Fibroblast of lung (primary cell): ENCODE results near the gene FAM107B. TPM values are rescaled to one million over a fixed set of nuclear protein-coding genes. Genes with fewer than 3 reads are reported as not detected.

Experiments used
- DNase-seq, 2 donors: peaks; one replicate each; pipeline versions ENCODE4 v3.0.0 to v3.0.0-alpha.2; 2010; ENCODE audit warnings: low read depth in 2 of 2
- H2AFZ ChIP-seq: 2 replicates; pipeline ENCODE4 v1.5.1; 2012; ENCODE audit warnings: low read length, control low read depth, inconsistent platforms
- H3K27ac ChIP-seq: 2 replicates; pipeline ENCODE4 v1.5.1; 2011; ENCODE audit warnings: low read length, control low read depth; ENCODE audit not compliant: insufficient read depth
- H3K27me3 ChIP-seq: 2 replicates; pipeline ENCODE4 v1.5.1; 2011; ENCODE audit warnings: mild to moderate bottlenecking, low read length; ENCODE audit not compliant: control insufficient read depth, insufficient read depth
- H3K36me3 ChIP-seq: 2 replicates; pipeline ENCODE4 v1.5.1; 2011; ENCODE audit warnings: low read length; ENCODE audit not compliant: control insufficient read depth, insufficient read depth
- H3K4me1 ChIP-seq: 2 replicates; pipeline ENCODE4 v1.5.1; 2011; ENCODE audit warnings: low read length; ENCODE audit not compliant: control insufficient read depth, insufficient read depth; ENCODE audit errors: extremely low read depth
- H3K4me2 ChIP-seq: 2 replicates; pipeline ENCODE4 v1.5.1; 2011; ENCODE audit warnings: low read length, control low read depth; ENCODE audit not compliant: insufficient read depth; ENCODE audit errors: extremely low read depth
- H3K4me3 ChIP-seq, 4 experiments: fragments of 200-600 bp in 1 of 4; sonication (generic) in 1 of 4; replicated peaks in 1 of 4; 2 replicates each; pipeline ENCODE4 v1.5.1; 2011 to 2016; ENCODE audit warnings: low read length in 4 of 4, low read depth in 3 of 4, mild to moderate bottlenecking in 3 of 4, control low read depth in 2 of 4, inconsistent platforms in 1 of 4, mixed read lengths in 1 of 4; ENCODE audit not compliant: insufficient read depth in 1 of 4; ENCODE audit errors: control extremely low read depth in 1 of 4
- H3K79me2 ChIP-seq: 2 replicates; pipeline ENCODE4 v1.5.1; 2012; ENCODE audit warnings: mild to moderate bottlenecking, low read length, inconsistent platforms; ENCODE audit not compliant: control insufficient read depth, insufficient read depth
- H3K9ac ChIP-seq: 2 replicates; pipeline ENCODE4 v1.5.1; 2011; ENCODE audit warnings: mild to moderate bottlenecking, low read length, control low read depth; ENCODE audit not compliant: insufficient read depth
- H3K9me3 ChIP-seq: 2 replicates; pipeline ENCODE4 v1.5.1; 2012; ENCODE audit warnings: low read depth, low read length; ENCODE audit not compliant: control insufficient read depth, insufficient read depth
- H4K20me1 ChIP-seq: 2 replicates; pipeline ENCODE4 v1.5.1; 2011; ENCODE audit warnings: low read length; ENCODE audit not compliant: control insufficient read depth, insufficient read depth; ENCODE audit errors: extremely low read depth
- CTCF ChIP-seq, 2 donors: IDR thresholded peaks in 1 of 2; conservative IDR thresholded peaks in 1 of 2; 1 replicate in 1 of 2; 2 replicates in 1 of 2; pipeline ENCODE4 v1.5.1; 2011 to 2012; ENCODE audit warnings: low read length in 2 of 2, control low read depth in 1 of 2, inconsistent platforms in 1 of 2, low read depth in 1 of 2, mild to moderate bottlenecking in 1 of 2
- EZH2 ChIP-seq: IDR thresholded peaks from 2 replicates; pipeline ENCODE4 v1.5.1; 2012; ENCODE audit warnings: low read length, control low read depth, mild to moderate bottlenecking; ENCODE audit errors: missing control alignments
- polyA plus RNA-seq, 2 donors: library from polyadenylated mRNA; depleted of rRNA in 1 of 2; stranded (reverse) in 1 of 2; unstranded in 1 of 2; fragments of >200 nt; gene quantifications; 2 replicates each; pipeline ENCODE4 v1.2.1, GENCODE V29; 2011 to 2012; ENCODE audit warnings: missing spikeins in 1 of 2
- total RNA-seq: library from RNA; depleted of rRNA; stranded (reverse); fragments of >200 nt; gene quantifications from 2 replicates; pipeline ENCODE4 v1.2.1, GENCODE V29; 2014

FAM107B gene
- total and polyA plus RNA-seq, 2 donors (not counting 1 experiment from before 2014, with no cell fraction given) = 29.0 to 36.0 TPM

- DNase-seq = no peak
- peaks cover 52% of the 10 kb centered on the region for H3K79me2 ChIP-seq
- no peak overlapping the region for H3K4me3 ChIP-seq
- no peak overlapping the region for H3K4me2 ChIP-seq
- no peaks in the 10 kb centered on the region for H3K9me3 ChIP-seq
- H3K4me1 ChIP-seq = peaks cover 6% of the 10 kb centered on the region
- no peak for TF ChIP-seq CTCF (conservative IDR thresholded peaks at IDR 0.05 in 1 of 2, IDR thresholded peaks at IDR 0.05 in 1 of 2; ENCODE audit: low read depth in 1 of 2, low read length in 2 of 2)
- TF ChIP-seq EZH2 = no peak
- H3K27me3 ChIP-seq = no peaks in the 10 kb centered on the region
- H2AFZ ChIP-seq = no peak overlapping the region
- no peak overlapping the region for H3K27ac ChIP-seq
- H3K9ac ChIP-seq = no peak overlapping the region
- H4K20me1 ChIP-seq = no peaks in the 10 kb centered on the region
- no peaks in the 10 kb centered on the region for H3K36me3 ChIP-seq
Observed at GRCh38 chr10:14584661-14585060, 190.0 kb downstream of the FAM107B start.

- no peak overlapping the region for H3K4me2 ChIP-seq
- H3K79me2 ChIP-seq = peaks cover 52% of the 10 kb centered on the region
- no peaks in the 10 kb centered on the region for H3K36me3 ChIP-seq
- H3K9ac ChIP-seq = no peak overlapping the region
- no peak overlapping the region for H3K27ac ChIP-seq
- H4K20me1 ChIP-seq = no peaks in the 10 kb centered on the region
- peaks cover 8% of the 10 kb centered on the region for H3K4me1 ChIP-seq
- H3K4me3 ChIP-seq = no peak overlapping the region
- no peaks in the 10 kb centered on the region for H3K9me3 ChIP-seq
- DNase-seq = no peak
- no peak for TF ChIP-seq EZH2
- no peak for TF ChIP-seq CTCF (conservative IDR thresholded peaks at IDR 0.05 in 1 of 2, IDR thresholded peaks at IDR 0.05 in 1 of 2; ENCODE audit: low read depth in 1 of 2, low read length in 2 of 2)
- H2AFZ ChIP-seq = no peak overlapping the region
- H3K27me3 ChIP-seq = no peaks in the 10 kb centered on the region
Observed at GRCh38 chr10:14583967-14584366, 190.7 kb downstream of the FAM107B start.

- Histone ChIP-seq H3K4me3 (no peak overlapping the region), H3K27ac (no peak overlapping the region), H3K4me2 (no peak overlapping the region), H2AFZ (no peak overlapping the region), H3K27me3 (no peaks in the 10 kb centered on the region), H3K36me3 (no peaks in the 10 kb centered on the region), H3K9ac (no peak overlapping the region), H4K20me1 (no peaks in the 10 kb centered on the region), H3K79me2 (peaks cover 54% of the 10 kb centered on the region), H3K4me1 (peaks cover 4% of the 10 kb centered on the region), H3K9me3 (no peaks in the 10 kb centered on the region)
- TF ChIP-seq EZH2 (no peak), CTCF (conservative IDR thresholded peaks at IDR 0.05 in 1 of 2, IDR thresholded peaks at IDR 0.05 in 1 of 2; ENCODE audit: low read depth in 1 of 2, low read length in 2 of 2) (no peak)
- no peak for DNase-seq
Observed at GRCh38 chr10:14583252-14583651, 191.4 kb downstream of the FAM107B start.
